GM21526 (cell line): Measurements from ENCODE around the gene ADIPOR2.

Experiments used
- ATAC-seq: cut with Tn5 transposase; IDR thresholded peaks from one replicate; pipeline ENCODE4 v1.9.1; 2021; ENCODE audit warnings: moderate library complexity; ENCODE audit not compliant: unreplicated experiment, low FRiP score

Gene ADIPOR2, protein sequence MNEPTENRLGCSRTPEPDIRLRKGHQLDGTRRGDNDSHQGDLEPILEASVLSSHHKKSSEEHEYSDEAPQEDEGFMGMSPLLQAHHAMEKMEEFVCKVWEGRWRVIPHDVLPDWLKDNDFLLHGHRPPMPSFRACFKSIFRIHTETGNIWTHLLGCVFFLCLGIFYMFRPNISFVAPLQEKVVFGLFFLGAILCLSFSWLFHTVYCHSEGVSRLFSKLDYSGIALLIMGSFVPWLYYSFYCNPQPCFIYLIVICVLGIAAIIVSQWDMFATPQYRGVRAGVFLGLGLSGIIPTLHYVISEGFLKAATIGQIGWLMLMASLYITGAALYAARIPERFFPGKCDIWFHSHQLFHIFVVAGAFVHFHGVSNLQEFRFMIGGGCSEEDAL

GRCh38 chr12:1690578-1691122 lies at the start of gene ADIPOR2:
TSS of gene ADIPOR2 (plus strand) at chr12:1691070. CDS start at chr12:1754344, 63,274 bp downstream.
- peak; percentile 92 for ATAC-seq

DNA sequence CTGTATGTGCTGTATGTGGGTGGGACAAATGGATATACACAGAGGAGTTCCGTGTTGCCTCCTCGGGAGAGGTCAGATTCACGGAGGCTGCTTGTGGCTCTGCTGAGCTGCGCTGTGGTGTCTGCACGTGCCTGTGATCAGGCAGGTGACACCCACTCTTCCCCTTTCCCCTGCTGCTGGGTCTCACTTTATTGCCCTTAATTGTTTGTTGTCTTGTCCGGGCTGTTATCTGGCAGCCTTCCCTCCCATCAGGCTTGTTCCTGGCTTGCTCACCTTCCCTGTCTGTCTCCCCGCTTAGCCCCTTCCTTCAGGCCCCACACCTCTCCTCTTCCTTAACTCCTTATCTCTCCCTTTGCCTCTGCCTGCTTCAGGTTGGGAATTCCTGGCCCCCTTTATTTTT lies 48.4 kb upstream of the ADIPOR2 start:
- ATAC-seq = no peak

GRCh38 chr12:1643043-1643442 lies 47.8 kb upstream of the ADIPOR2 start:
- ATAC-seq = no peak

GRCh38 chr12:1643905-1644533 lies 46.9 kb upstream of the ADIPOR2 start:
- ATAC-seq = no peak

GRCh38 chr12:1644534-1645438 lies 46.1 kb upstream of the ADIPOR2 start:
- ATAC-seq = no peak

GRCh38 chr12:1645819-1646218 lies 45.1 kb upstream of the ADIPOR2 start:
- ATAC-seq = no peak

DNA sequence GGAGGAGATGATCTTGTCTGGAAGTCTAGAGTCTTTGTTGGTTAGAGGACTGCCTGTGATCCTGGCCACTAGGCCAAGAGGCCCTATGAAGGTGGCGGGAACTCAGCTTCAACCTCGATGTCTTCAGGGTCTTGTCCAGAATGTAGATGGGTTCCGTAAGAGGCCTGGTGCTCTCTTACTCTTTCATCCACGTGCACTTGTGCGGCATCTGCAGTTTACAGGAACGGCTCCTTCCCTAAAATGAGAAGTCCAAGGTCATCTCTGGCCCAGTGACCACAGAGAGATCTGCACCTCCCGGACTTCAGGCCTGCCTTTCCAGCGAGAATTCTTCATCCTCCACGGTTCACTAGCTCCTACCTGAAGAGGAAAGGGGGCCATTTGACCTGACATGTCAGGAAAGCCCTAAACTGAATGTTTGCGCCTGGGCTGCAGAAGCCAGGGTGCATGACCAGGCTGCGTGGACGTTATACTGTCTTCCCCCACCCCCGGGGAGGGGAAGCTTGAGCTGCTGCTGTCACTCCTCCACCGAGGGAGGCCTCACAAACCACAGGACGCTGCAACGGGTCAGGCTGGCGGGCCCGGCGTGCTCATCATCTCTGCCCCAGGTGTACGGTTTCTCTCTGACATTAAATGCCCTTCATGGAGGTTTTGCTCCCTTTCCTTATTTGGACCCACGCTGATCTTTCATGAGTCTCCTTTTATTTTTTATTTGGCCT lies 44.1 kb upstream of the ADIPOR2 start:
- no peak for ATAC-seq

- no peak for ATAC-seq
These were observed 43.6 kb upstream of the ADIPOR2 start for GRCh38 chr12:1647285-1647669.

- ATAC-seq = no peak
These were observed 40.5 kb upstream of the ADIPOR2 start for GRCh38 chr12:1650260-1650977.

DNA sequence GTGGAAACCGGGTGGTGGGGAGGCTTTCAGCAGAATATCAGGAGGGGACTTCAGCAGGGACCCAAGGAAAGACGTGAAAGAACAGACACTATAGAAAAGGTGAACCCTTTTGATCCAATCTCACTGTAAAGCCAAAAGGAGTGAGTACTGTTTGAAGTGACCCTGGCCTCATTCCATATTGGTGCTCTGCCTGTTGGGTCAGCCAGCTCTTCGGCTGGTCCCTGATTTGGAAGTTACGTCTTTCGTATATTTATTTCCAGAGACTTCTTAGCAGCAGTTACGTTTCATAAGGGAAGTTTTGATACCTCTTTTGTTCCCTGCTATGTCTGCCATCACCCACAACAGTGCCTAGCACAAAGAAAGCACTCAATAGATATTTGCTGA lies 39.9 kb upstream of the ADIPOR2 start:
- ATAC-seq = no peak

- no peak for ATAC-seq
These were observed 38.9 kb upstream of the ADIPOR2 start for GRCh38 chr12:1651946-1652345.

DNA sequence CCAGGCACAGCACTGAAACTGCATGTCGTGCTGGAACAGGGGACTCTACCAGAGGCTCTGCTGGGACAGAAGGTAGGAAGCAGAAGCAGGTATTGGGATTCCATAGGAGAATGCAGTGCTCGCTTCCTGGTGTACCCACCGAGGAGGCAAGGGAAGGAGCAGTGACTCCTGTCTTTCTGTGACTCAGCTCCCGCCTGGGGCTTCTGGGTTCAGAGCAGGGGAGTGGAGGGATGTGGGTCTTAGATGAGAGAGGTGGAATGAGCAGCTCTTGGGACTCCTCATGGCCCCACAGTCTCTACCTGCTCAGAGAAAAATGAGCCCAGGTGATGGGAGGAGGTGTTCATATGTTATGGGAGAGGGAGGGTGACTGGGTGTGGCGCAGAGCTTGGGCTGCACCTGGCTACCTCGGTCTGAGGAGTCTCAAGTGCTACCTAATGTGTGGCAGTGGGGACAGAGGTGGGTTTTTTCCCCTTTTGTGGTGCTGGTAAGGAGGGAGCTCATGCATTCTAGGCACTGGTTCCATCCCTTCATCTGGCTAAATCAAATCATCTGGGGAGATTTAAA lies 35.6 kb upstream of the ADIPOR2 start:
- ATAC-seq = no peak

DNA sequence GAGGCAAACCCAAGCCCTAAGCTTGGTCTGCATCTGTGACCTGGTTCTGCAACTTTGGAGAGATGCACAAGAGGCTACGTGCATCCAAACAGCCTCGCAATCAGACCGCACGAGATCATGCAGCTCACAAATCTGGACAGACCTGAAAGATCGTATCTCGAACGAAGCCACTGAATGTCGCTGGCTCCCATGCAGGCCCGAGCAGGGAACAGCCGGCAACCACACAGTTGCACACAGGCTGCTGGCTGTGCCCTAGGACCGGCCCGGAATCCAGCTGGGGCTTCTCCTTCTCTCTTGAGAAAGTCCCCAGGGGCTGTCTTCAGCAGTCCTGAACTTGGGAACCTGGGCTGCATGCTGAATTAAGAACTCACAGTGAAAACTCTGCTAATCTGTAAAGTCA lies 34.0 kb upstream of the ADIPOR2 start:
- ATAC-seq = no peak

DNA sequence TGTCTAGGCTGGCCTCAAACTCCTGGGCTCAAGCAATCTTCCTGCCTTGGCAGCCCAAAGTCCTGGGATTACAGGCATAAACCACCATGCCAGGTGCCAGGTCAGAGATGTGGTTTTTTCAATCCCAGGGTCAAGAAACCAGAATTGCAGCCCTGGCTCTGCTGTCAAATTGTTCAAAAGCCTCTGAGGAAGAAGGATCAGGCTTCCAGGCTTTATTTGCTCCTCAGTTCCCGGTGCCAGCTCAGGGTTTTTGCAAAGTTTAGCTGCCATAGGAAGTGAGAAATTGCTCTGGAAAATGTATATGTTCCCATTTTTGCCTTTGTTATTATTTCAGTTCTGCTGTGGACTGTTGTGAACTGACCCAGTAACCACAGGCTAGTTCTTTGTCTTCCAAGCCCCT lies 33.2 kb upstream of the ADIPOR2 start:
- no peak for ATAC-seq

DNA sequence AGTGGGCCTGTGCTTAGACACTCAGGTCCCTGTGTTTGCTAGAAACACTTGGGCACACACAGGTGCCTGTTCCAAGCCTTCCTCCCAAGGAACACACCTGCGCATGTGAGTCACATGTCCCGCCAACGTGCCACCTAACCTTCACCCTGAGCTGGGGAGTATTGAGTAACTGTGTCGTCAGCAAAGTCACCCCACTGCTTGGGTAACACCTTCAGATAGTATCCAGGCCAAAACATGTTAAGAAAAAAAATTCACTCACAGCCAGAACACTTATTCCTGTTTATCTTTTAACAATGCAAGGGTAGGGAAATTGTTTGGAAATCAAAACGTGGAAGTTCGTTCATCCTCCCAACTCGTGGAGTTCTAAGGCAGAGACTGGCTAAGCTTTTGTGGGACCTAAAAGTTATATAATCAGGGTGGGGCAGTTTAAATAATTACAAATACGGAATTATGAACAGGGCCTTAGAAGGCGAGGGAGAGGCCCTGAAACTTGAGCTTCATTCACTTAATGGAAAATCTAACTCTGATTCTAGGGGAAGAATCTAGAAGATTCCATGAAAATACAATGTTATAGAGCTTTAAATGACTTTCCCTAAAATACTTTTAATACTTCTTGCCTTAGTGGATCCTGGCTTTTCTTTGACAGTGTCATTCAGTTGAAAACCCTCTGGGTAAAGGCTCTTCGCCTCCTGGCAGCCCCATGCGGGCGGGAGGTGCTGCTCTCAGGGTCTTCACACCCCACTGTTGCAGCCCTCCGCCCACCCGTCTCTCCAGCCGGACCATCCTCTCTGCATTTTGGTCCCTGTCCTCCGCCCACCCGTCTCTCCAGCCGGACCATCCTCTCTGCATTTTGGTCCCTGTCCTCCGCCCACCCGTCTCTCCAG lies 30.3 kb upstream of the ADIPOR2 start:
- no peak for ATAC-seq

GRCh38 chr12:1661553-1662335 lies 29.1 kb upstream of the ADIPOR2 start:
- ATAC-seq = peak; percentile 55

DNA sequence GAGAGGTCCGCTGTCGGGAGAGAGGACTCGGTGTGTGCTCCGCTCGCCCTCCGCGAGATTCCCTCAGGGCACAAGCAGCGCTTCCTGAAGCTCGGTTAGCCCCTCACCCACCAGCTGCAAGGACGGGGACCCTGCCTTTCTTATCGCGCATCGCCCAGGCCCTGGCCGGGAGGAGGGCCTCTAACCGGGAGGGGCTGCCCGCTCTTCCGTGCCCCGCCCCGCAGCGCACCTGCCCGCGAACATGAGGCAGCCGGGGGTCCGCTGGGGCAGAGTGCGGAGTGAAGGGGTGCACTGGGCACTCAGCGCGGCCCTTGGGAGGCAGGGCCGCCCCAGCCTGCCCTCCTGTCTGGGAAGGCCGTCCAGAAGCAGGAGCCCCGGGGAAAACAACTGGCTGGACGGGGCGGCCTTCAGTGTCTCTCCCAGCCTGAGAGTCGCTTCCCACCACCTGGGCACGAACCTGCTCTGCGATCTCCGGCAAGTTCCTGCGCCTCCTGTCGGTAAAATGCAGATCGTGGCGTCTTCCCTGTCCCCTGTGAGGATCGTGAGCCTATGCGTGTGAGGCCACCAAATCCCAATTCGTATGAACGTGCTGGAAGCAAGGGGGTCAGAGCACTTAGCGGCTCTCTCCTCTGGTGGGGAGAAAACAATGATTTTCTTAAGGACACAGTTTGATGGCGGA lies 28.0 kb upstream of the ADIPOR2 start:
- ATAC-seq = no peak
